HEK293T (cell line): ENCODE data around the gene FRMD4B.

Experiments used
- CTCF ChIA-PET: fragments of 350-600 bp; formaldehyde crosslinking; extraction: SDS; loops from one replicate; lab custom pipeline; 2021; ENCODE audit warnings: antibody characterized with exemption, inconsistent platforms; lab: Yijun Ruan, JAX
- POLR2A ChIA-PET: fragments of 350-600 bp; formaldehyde crosslinking; extraction: SDS; loops from one replicate; lab custom pipeline; 2020; ENCODE audit warnings: antibody characterized with exemption, inconsistent platforms; lab: Yijun Ruan, JAX
- DNase-seq: peaks from one replicate; pipeline ENCODE4 v3.0.0; 2012; ENCODE audit warnings: mixed read lengths; ENCODE audit errors: extremely low spot score
- ARNT ChIP-seq: fragments of 450-650 bp; IDR thresholded peaks from 2 replicates; pipeline ENCODE4 v1.6.1; 2017; ENCODE audit warnings: mild to moderate bottlenecking
- BHLHE40 ChIP-seq: fragments of 450-650 bp; IDR thresholded peaks from 2 replicates; pipeline ENCODE4 v1.6.1; 2016; ENCODE audit warnings: mild to moderate bottlenecking, moderate library complexity, borderline replicate concordance
- CTBP1 ChIP-seq: fragments of 450-650 bp; IDR thresholded peaks from 2 replicates; pipeline ENCODE4 v1.6.1; 2016; ENCODE audit warnings: borderline replicate concordance
- ELF4 ChIP-seq: fragments of 450-650 bp; IDR thresholded peaks from 2 replicates; pipeline ENCODE4 v1.6.1; 2017; ENCODE audit warnings: antibody characterized with exemption
- FOXA1 ChIP-seq: fragments of 450-650 bp; IDR thresholded peaks from 2 replicates; pipeline ENCODE4 v1.6.1; 2016; ENCODE audit warnings: mild to moderate bottlenecking
- FOXK2 ChIP-seq: fragments of 450-650 bp; IDR thresholded peaks from 2 replicates; pipeline ENCODE4 v1.6.1; 2016; ENCODE audit warnings: mild to moderate bottlenecking
- FOXM1 ChIP-seq: fragments of 450-650 bp; IDR thresholded peaks from 2 replicates; pipeline ENCODE4 v1.6.1; 2017; ENCODE audit warnings: mild to moderate bottlenecking, borderline replicate concordance
- HDGF ChIP-seq: fragments of 450-650 bp; IDR thresholded peaks from 2 replicates; pipeline ENCODE4 v1.6.1; 2017; ENCODE audit warnings: antibody characterized with exemption, borderline replicate concordance
- L3MBTL2 ChIP-seq: fragments of 450-650 bp; conservative IDR thresholded peaks from 2 replicates; pipeline ENCODE4 v1.6.1; 2016; ENCODE audit warnings: mild to moderate bottlenecking
- LEF1 ChIP-seq: fragments of 450-650 bp; IDR thresholded peaks from 2 replicates; pipeline ENCODE4 v1.6.1; 2017; ENCODE audit warnings: mild to moderate bottlenecking, borderline replicate concordance
- NFRKB ChIP-seq: fragments of 450-650 bp; IDR thresholded peaks from 2 replicates; pipeline ENCODE4 v1.6.1; 2016; ENCODE audit warnings: mild to moderate bottlenecking, moderate library complexity
- PKNOX1 ChIP-seq: fragments of 450-650 bp; IDR thresholded peaks from 2 replicates; pipeline ENCODE4 v1.6.1; 2016
- SP1 ChIP-seq: fragments of 450-650 bp; IDR thresholded peaks from 2 replicates; pipeline ENCODE4 v1.6.1; 2017
- SUZ12 ChIP-seq: fragments of 450-650 bp; IDR thresholded peaks from 2 replicates; pipeline ENCODE4 v1.6.1; 2016; ENCODE audit warnings: mild to moderate bottlenecking
- TARDBP ChIP-seq: fragments of 450-650 bp; IDR thresholded peaks from 2 replicates; pipeline ENCODE4 v1.6.1; 2016
- ZNF384 ChIP-seq: fragments of 450-650 bp; IDR thresholded peaks from 2 replicates; pipeline ENCODE4 v1.6.1; 2016

FRMD4B gene

GRCh38 chr3:69260216-69260787 lies 125.6 kb downstream of the FRMD4B start:
- no peak for TF ChIP-seq FOXA1
- no peak for TF ChIP-seq ARNT
- no peak for TF ChIP-seq NFRKB
- ChIA-PET CTCF (no interaction called here), POLR2A (no interaction called here)
- DNase-seq = no peak

GRCh38 chr3:69259125-69259524 lies 126.8 kb downstream of the FRMD4B start:
- TF ChIP-seq LEF1 (no peak), FOXK2 (no peak), SP1 (no peak), CTBP1 (no peak), ELF4 (no peak), SUZ12 (no peak), HDGF (no peak), ZNF384 (no peak), ARNT (no peak), FOXM1 (no peak), PKNOX1 (no peak), L3MBTL2 (no peak), NFRKB (no peak), FOXA1 (no peak), BHLHE40 (no peak), TARDBP (no peak)
- CTCF ChIA-PET = no interaction called here
- POLR2A ChIA-PET = no interaction called here
- no peak for DNase-seq

- POLR2A ChIA-PET = no interaction called here
- TF ChIP-seq LEF1 (no peak), ZNF384 (no peak), ARNT (no peak), FOXM1 (no peak), FOXA1 (no peak), TARDBP (no peak), HDGF (no peak), L3MBTL2 (no peak)
- CTCF ChIA-PET = interaction anchor here (0.6 kb wide), 1 partner anchor 98 kb away, joined by 4 read pairs; no protein-coding TSS in a partner anchor
- no peak for DNase-seq
These were observed 130.0 kb downstream of the FRMD4B start for GRCh38 chr3:69255928-69256327.

- TF ChIP-seq PKNOX1 (no peak), ARNT (no peak), TARDBP (no peak), NFRKB (no peak), ELF4 (no peak), SP1 (no peak), FOXK2 (no peak), L3MBTL2 (no peak), FOXM1 (no peak), FOXA1 (no peak), BHLHE40 (no peak)
- CTCF ChIA-PET = no interaction called here
- POLR2A ChIA-PET = no interaction called here
- DNase-seq = no peak
These were observed 131.5 kb downstream of the FRMD4B start for GRCh38 chr3:69254351-69254750.

GRCh38 chr3:69252631-69253030 lies 133.3 kb downstream of the FRMD4B start:
- TF ChIP-seq FOXA1 (no peak), ARNT (no peak), SUZ12 (no peak), FOXM1 (no peak), TARDBP (no peak), LEF1 (no peak), ZNF384 (no peak), BHLHE40 (no peak), FOXK2 (no peak), SP1 (no peak)
- ChIA-PET POLR2A (no interaction called here), CTCF (no interaction called here)
- DNase-seq = no peak

GRCh38 chr3:69252141-69252540 lies 133.7 kb downstream of the FRMD4B start:
- ChIA-PET CTCF (interaction anchor here (1.9 kb wide), 1 partner anchor 54 kb away, joined by 6 read pairs; no protein-coding TSS in a partner anchor), POLR2A (no interaction called here)
- DNase-seq = no peak
- TF ChIP-seq ARNT = no peak
- no peak for TF ChIP-seq PKNOX1
- TF ChIP-seq ZNF384 = no peak
- no peak for TF ChIP-seq HDGF
- TF ChIP-seq ELF4 = no peak
- TF ChIP-seq FOXK2 = no peak
- no peak for TF ChIP-seq BHLHE40
- no peak for TF ChIP-seq CTBP1
- TF ChIP-seq TARDBP = no peak
- TF ChIP-seq SUZ12 = no peak
- no peak for TF ChIP-seq LEF1
- no peak for TF ChIP-seq NFRKB
